ENCODE results near the gene MUS81.
A peak's percentile ranks its signal among the peaks of the same experiment; 100 is the strongest.

The MUS81 gene

GRCh38 chr11:65871811-65872548, 11.7 kb downstream of the MUS81 start:
- no peak for DNase-seq (ENCODE audit: low read depth in 1 of 2, low spot score in 1 of 2)

DNA sequence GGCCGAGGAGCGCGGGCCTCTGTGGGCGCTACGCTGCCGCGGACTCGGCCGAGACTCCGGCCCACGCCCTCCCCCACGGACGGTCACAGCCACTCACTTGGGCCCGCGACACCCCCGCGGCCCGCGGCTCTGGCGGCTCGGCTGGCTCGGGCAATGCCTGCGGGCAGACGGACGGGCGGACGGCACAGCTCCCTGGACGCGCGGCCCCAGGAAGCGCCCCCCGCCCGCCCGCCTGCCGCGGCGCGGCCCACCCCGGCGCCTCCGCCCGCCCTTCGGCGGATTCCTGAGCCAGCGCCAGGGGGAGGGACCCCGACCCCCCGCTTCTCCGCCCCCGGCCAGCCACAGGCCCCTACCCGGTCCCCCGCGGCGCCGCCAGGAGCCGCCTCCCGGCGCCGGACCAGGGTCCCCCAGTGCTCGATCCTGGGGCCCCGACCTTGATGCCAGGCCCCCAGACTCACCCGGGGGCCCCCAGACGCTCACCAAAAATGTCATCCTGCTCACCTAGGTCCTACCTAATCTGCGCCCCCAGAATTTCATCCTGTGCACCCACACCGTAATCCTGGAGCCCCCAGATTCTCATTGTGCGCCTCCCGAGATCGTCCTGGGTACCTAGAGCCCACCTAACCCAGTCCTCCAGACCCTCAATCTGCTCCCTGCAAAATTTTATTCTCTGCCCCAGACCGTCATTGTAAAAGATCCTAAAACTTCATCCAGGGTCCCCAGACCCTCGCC, 12.5 kb downstream of the MUS81 start, which contains the start of gene EFEMP2:
TSS of gene EFEMP2 (minus strand) at position 215 of the 732 bp plus-strand sequence. CDS start 446 bp downstream, outside the sequence.
- no peak for DNase-seq (ENCODE audit: low read depth in 1 of 2, low spot score in 1 of 2)

GRCh38 chr11:65873318-65874156, 13.3 kb downstream of the MUS81 start:
- peak; percentile 96 to 97 for DNase-seq (ENCODE audit: low read depth in 1 of 2, low spot score in 1 of 2)

GRCh38 chr11:65879617-65880016, 19.4 kb downstream of the MUS81 start, which contains the start of gene CTSW:
TSS of gene CTSW (plus strand) at chr11:65879837. CDS start at chr11:65879855, 18 bp downstream.
- no peak for DNase-seq (ENCODE audit: low read depth in 1 of 2, low spot score in 1 of 2)

GRCh38 chr11:65880027-65880426, 19.8 kb downstream of the MUS81 start:
- no peak for DNase-seq (ENCODE audit: low read depth in 1 of 2, low spot score in 1 of 2)

DNA sequence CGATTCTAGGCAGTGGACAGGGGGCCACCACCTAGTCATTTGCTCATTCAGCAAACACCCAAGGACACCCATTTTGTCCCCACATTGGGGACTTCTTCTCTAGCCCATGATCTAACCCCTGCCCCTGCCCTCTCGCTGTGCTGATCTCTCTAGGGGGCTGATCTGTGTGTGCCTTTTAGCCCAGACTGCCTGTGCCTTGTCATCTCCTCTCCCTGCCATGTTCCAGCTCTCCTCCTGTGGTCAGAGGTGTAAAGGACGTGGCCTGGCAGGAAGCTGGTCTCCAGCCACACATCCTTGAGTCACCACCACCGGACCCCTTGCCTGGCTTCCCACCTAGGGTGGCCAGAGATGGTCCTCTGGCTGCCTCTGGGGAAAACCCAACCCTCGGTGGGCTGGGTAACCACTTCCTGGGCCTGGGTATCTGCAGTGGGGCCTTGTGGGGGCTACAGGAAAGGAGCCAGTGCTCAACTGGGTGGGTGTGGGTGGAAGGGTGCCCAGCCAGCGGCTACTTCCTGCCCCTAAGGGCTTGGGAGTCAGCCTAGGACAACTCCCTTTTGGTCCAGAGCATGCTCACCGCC, 20.7 kb downstream of the MUS81 start:
- DNase-seq (ENCODE audit: low read depth in 1 of 2, low spot score in 1 of 2), result no peak

DNA sequence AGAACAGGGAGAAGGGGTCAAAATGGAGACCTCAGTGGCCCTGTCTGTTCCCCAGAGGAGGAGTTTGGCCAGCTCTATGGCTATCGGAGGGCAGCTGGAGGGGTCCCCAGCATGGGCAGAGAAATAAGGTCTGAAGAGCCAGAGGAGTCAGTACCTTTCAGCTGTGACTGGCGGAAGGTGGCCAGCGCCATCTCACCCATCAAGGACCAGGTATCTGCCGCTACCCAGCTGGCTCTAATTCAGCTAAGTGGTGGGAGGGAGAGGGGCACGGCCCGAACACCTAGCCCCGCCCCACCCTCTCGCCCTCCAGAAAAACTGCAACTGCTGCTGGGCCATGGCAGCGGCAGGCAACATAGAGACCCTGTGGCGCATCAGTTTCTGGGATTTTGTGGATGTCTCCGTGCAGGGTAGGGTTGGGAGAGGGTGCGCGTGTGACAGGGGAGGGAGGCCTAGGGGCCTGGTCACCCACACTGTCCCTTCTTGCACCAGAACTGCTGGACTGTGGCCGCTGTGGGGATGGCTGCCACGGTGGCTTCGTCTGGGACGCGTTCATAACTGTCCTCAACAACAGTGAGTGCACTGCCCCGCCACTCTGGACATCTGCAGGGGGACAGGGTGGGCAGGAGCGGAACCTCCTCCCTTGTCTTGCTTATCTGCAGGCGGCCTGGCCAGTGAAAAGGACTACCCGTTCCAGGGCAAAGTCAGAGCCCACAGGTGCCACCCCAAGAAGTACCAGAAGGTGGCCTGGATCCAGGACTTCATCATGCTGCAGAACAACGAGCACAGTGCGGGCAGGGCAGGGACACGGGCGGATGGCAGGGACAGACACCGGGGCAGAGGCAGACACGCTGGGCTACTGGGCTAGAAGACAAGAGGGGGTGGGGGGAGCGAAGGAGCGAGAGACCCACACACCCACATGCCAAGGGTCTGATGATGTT, 22.2 kb downstream of the MUS81 start:
- no peak for DNase-seq (ENCODE audit: low read depth in 1 of 2, low spot score in 1 of 2)

- no peak for DNase-seq (ENCODE audit: low read depth in 1 of 2, low spot score in 1 of 2)
Observed at GRCh38 chr11:65883058-65883761, 23.0 kb downstream of the MUS81 start.

- DNase-seq (ENCODE audit: low read depth in 1 of 2, low spot score in 1 of 2), result no peak
Observed at GRCh38 chr11:65883786-65884715, 23.8 kb downstream of the MUS81 start.

GRCh38 chr11:65884716-65885092, 24.5 kb downstream of the MUS81 start:
- peak; percentile 66 to 72 for DNase-seq (ENCODE audit: low read depth in 1 of 2, low spot score in 1 of 2)

GRCh38 chr11:65885231-65885630, 25.0 kb downstream of the MUS81 start:
- no peak for DNase-seq (ENCODE audit: low read depth in 1 of 2, low spot score in 1 of 2)

- DNase-seq (ENCODE audit: low read depth in 1 of 2, low spot score in 1 of 2), result no peak
Observed at GRCh38 chr11:65885808-65886536, 25.7 kb downstream of the MUS81 start.

- DNase-seq (ENCODE audit: low read depth in 1 of 2, low spot score in 1 of 2), result no peak
Observed at GRCh38 chr11:65886826-65887722, 26.8 kb downstream of the MUS81 start.

DNA sequence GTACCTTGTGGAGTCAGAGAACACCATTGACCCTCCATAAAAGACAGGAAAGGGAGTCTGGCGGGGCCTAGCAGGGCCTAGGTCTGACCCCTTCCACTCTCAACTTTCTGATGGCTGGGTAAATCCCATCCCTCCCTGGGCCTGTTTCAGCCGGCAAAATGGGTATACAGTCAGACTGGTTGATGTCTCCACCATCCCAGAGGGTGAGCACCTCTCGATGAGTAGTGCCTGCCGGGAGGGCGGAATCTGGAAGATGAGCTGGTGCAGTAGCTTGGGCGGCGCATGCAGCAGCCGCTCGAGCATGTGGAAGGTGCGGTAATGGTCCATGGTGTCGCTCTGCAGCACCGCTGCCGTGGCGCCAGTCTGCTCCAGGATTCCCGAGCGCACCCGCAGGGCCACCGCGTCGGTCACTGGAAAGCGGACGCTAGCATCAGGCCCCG, 27.5 kb downstream of the MUS81 start:
- DNase-seq (ENCODE audit: low read depth in 1 of 2, low spot score in 1 of 2), result no peak

DNA sequence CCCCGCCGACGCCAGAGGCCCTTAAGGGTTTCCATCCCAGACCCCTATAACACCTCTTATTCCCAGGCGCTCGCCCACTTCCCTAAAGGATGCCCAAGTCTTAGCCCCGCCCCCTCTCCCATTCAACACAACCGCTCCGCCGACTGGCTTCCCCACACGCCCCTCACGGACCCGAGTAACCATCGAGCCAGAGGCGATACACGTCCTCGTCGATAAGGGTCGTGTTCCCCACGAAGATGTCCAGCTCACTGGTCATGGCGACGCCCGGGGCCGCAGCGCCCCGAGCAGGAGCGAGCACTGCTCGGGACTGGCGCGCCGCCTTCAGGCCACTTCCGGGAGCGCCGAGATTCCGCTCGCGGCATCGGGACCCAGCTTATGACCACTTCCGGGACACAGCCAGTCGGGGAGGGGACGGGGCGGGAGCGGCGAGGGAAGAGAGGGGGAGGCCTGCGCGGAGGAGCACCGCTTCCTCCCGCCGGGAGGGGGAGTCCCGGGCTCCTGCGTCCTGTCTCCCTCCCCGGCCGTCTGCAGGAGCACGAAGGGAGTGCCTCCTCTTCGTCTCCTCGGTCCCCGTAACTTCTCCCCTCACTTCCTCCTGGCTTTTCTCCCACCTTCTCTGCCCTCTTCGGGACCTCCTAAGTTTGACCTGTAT, 28.1 kb downstream of the MUS81 start, which contains the start of gene FIBP:
TSS of gene FIBP (minus strand) at position 309 of the 652 bp plus-strand sequence. CDS start at position 256, 53 bp downstream.
- DNase-seq (ENCODE audit: low read depth in 1 of 2, low spot score in 1 of 2), result peak; percentile 91 to 93

Measured in stimulated activated CD4-positive, alpha-beta T cell treated with anti-CD3 and anti-CD28 coated beads, Interleukin-15, amount 100 ng/mL, for 1 hour (primary cell).